Bronchial epithelial cell (primary cell): ENCODE data around the gene SECISBP2L. TPM values are rescaled to one million over a fixed set of nuclear protein-coding genes. Genes with fewer than 3 reads are reported as not detected.

ENCODE experiments used
- DNase-seq: peaks from one replicate; pipeline ENCODE4 v3.0.0-alpha.2; 2010; ENCODE audit warnings: low read depth
- FAIRE-seq: peaks from 2 replicates; lab custom pipeline; 2011; peaks lifted over from hg19 to GRCh38; lab: Jason Lieb, UNC
- H3K27me3 ChIP-seq: 2 replicates; pipeline ENCODE4 v1.5.1; 2011; ENCODE audit warnings: low read length; ENCODE audit not compliant: control insufficient read depth, insufficient read depth
- H3K36me3 ChIP-seq: 2 replicates; pipeline ENCODE4 v1.5.1; 2011; ENCODE audit warnings: low read length; ENCODE audit not compliant: control insufficient read depth, insufficient read depth
- H3K4me3 ChIP-seq: 2 replicates; pipeline ENCODE4 v1.5.1; 2011; ENCODE audit warnings: mild to moderate bottlenecking, low read depth, low read length, control low read depth
- total RNA-seq: library from RNA; depleted of rRNA; stranded (reverse); fragments of >200 nt; gene quantifications from 2 replicates; pipeline ENCODE4 v1.2.1, GENCODE V29; 2014
- TF ChIP-seq, protein P1 (sequence below): IDR thresholded peaks from 2 replicates; pipeline ENCODE4 v1.5.1; 2011; ENCODE audit warnings: mild to moderate bottlenecking, moderate library complexity, low read length, control low read depth, inconsistent platforms; ENCODE audit not compliant: insufficient read depth, severe bottlenecking

Gene SECISBP2L
- total RNA-seq, 1 donor from 2014 or later = 9.0 TPM

DNA sequence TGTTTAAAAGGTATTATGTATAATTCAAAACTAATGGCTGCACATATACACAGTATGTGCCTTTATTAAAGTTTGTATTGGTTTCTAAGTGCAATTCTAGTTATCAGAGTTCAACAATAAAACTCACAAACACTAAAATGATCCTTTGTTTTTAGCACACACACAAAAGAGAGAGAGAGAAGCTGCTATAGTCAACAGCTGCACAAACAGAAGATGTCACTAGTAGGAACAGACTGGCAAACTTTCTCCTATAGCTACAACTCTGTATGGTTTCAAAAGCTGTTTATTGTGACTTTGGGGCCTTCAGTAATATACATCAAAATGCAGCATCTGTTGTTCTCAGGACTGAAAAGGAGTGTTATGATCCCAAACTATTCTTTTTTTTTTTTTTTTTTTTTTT, 6.1 kb downstream of the SECISBP2L start:
- Histone ChIP-seq H3K36me3 (peaks cover 4% of the 10 kb centered on the region), H3K27me3 (no peaks in the 10 kb centered on the region), H3K4me3 (no peak overlapping the region)
- DNase-seq (no peak), FAIRE-seq (no peak)
- TF ChIP-seq, protein P1, sequence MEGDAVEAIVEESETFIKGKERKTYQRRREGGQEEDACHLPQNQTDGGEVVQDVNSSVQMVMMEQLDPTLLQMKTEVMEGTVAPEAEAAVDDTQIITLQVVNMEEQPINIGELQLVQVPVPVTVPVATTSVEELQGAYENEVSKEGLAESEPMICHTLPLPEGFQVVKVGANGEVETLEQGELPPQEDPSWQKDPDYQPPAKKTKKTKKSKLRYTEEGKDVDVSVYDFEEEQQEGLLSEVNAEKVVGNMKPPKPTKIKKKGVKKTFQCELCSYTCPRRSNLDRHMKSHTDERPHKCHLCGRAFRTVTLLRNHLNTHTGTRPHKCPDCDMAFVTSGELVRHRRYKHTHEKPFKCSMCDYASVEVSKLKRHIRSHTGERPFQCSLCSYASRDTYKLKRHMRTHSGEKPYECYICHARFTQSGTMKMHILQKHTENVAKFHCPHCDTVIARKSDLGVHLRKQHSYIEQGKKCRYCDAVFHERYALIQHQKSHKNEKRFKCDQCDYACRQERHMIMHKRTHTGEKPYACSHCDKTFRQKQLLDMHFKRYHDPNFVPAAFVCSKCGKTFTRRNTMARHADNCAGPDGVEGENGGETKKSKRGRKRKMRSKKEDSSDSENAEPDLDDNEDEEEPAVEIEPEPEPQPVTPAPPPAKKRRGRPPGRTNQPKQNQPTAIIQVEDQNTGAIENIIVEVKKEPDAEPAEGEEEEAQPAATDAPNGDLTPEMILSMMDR = no peak

DNA sequence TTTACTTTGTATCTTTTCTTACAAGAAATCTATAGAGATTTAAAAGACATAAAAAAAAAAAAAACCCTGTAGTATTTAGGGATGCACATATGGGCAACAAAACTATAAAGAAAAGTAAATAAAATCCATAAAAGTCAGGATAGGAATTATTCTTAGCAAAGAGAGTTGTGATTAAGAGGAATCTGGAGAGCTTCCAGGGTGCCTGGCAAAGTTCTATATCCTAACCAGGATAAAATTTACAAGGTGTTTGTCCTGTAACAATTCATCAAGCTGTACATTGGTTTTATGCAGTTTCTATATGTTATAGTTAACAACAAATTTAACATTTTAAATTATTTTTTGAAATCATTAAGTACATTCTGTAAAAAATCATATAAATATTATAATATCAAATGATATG, 7.9 kb downstream of the SECISBP2L start:
- Histone ChIP-seq H3K27me3 (no peaks in the 10 kb centered on the region), H3K4me3 (no peak overlapping the region), H3K36me3 (peaks cover 4% of the 10 kb centered on the region)
- TF ChIP-seq, protein P1 = no peak
- no peak for DNase-seq
- no peak for FAIRE-seq

DNA sequence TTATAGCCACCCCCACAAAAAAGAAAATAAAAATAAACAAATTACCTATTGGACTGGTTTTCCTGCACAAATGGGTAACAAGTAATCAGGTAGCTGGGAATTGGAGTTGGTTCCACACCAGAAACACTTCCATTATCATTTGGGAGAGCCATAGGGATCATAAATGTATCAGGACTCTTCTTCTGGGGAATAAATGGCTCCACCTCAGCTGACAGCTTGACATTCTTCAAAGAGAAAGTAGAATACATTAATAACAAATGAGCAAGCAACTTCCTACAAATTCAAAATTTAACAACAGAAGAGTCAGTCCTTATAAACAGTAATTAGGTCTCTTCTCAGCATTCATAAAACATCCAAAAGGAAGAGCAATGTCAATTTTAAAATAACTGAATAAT, 8.7 kb downstream of the SECISBP2L start:
- H3K36me3 ChIP-seq = peaks cover 4% of the 10 kb centered on the region
- TF ChIP-seq, protein P1 = no peak
- FAIRE-seq (no peak), DNase-seq (no peak)
- H3K4me3 ChIP-seq = no peak overlapping the region
- no peaks in the 10 kb centered on the region for H3K27me3 ChIP-seq

DNA sequence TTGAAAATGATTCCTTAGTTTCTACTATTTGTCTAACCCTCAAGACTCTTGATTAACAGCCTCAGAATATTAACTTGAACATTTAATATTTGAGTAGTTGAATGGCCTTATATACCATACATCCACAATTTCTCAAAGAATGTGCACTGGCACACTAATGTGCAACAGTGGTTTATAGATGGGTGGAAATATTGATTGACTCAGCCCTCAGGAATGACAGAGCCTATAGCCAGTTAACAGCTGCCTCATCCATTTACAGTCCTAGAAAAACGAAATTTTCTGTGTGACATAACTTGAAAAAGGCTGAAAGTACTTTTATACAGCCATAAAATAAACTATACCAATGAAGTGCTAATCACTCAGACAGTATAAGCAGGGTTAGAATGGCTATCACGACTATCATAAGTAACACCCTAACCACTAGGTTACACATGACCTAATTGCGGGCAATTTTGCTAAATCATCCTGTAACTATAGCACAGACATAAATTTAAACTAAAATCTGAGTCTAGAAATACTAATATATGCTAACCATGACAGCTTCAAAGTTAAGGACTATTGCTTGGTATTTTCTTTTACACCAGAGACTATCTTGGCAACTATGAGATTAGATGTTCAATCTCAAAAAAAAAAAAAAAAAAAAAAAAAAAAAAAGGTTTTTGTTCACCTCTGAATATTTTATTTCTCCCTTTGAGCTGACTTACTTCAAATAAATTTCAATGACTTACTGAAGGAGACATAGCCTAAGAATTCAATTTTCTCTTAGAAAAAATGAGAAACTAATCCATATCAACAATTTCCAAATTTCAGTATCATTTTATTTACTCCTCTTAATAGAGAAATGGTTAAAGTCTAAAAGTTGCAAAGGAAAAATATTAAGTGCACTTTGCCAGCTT, 9.3 kb downstream of the SECISBP2L start:
- DNase-seq (peak; percentile 28), FAIRE-seq (no peak)
- TF ChIP-seq, protein P1 = no peak
- Histone ChIP-seq H3K36me3 (peaks cover 4% of the 10 kb centered on the region), H3K27me3 (no peaks in the 10 kb centered on the region), H3K4me3 (no peak overlapping the region)

GRCh38 chr15:49035825-49036224, 10.4 kb downstream of the SECISBP2L start:
- DNase-seq (no peak), FAIRE-seq (no peak)
- Histone ChIP-seq H3K27me3 (no peaks in the 10 kb centered on the region), H3K36me3 (peaks cover 4% of the 10 kb centered on the region), H3K4me3 (no peak overlapping the region)
- TF ChIP-seq, protein P1 = no peak

GRCh38 chr15:49032601-49033145, 13.6 kb downstream of the SECISBP2L start:
- Histone ChIP-seq H3K27me3 (no peaks in the 10 kb centered on the region), H3K36me3 (peaks cover 8% of the 10 kb centered on the region), H3K4me3 (no peak overlapping the region)
- FAIRE-seq (no peak), DNase-seq (no peak)
- TF ChIP-seq, protein P1 = no peak
